PC-3 (cell line): ENCODE data around the gene PDCD2. TPM values are rescaled to one million over a fixed set of nuclear protein-coding genes. Genes with fewer than 3 reads are reported as not detected.
"Not testable (repeated sequence)": the region's sequence is repeated elsewhere in the genome, so short reads cannot be mapped to it uniquely, and the experiment has no call there.

Experiments used
- ATAC-seq: fragments of 200-7000 bp; cut with Tn5 transposase; 2 replicates; pipeline ENCODE4 v1.9.1; 2020; ENCODE audit warnings: mild to moderate bottlenecking, moderate library complexity
- BruUV-seq: library from RNA; stranded (reverse); fragments of 400-500 nt; replicated peaks from 2 replicates; lab custom pipeline; 2021; lab: Mats Ljungman, UMichigan
- CTCF ChIA-PET: fragments of 300-600 bp; sonication (Branson Sonifier 250); formaldehyde crosslinking; loops from one replicate; lab custom pipeline; 2022; ENCODE audit warnings: antibody characterized with exemption; lab: Charles Lee
- POLR2A ChIA-PET: fragments of 300-600 bp; sonication (Branson Sonifier 250); formaldehyde crosslinking; loops from one replicate; lab custom pipeline; 2022; ENCODE audit warnings: antibody characterized with exemption; ENCODE audit not compliant: unreplicated experiment; lab: Charles Lee
- DNase-seq: peaks from one replicate; pipeline ENCODE4 v3.0.0-alpha.2; 2015
- H2AFZ ChIP-seq: fragments of 300-600 bp; sonication (generic); 2 replicates; pipeline ENCODE4 v1.6.0; 2016; ENCODE audit warnings: antibody characterized with exemption, low read length
- H3F3A ChIP-seq: fragments of 300-600 bp; sonication (generic); one replicate; pipeline ENCODE4 v1.6.0; 2017; ENCODE audit warnings: antibody characterized with exemption, low read length, control low read depth, mild to moderate bottlenecking; ENCODE audit not compliant: unreplicated experiment
- H3K27ac ChIP-seq: fragments of 300-600 bp; sonication (generic); 2 replicates; pipeline ENCODE4 v1.5.1; 2016; ENCODE audit warnings: mild to moderate bottlenecking, low read length
- H3K27me3 ChIP-seq: fragments of 300-600 bp; sonication (generic); 2 replicates; pipeline ENCODE4 v1.6.1; 2016; ENCODE audit warnings: low read length, mixed read lengths
- H3K36me3 ChIP-seq: fragments of 300-600 bp; sonication (generic); 2 replicates; pipeline ENCODE4 v1.6.1; 2016; ENCODE audit warnings: low read depth, mixed run types, low read length, mixed read lengths
- H3K4me1 ChIP-seq: fragments of 300-600 bp; sonication (generic); 2 replicates; pipeline ENCODE4 v1.5.1; 2016; ENCODE audit warnings: low read length; ENCODE audit not compliant: insufficient read depth
- H3K4me2 ChIP-seq: fragments of 300-600 bp; sonication (generic); 2 replicates; pipeline ENCODE4 v1.6.0; 2016; ENCODE audit warnings: low read length
- H3K4me3 ChIP-seq: fragments of 300-600 bp; sonication (generic); 2 replicates; pipeline ENCODE4 v1.5.1; 2016; ENCODE audit warnings: mild to moderate bottlenecking, low read length, mixed read lengths
- H3K79me2 ChIP-seq: fragments of 300-600 bp; sonication (generic); 2 replicates; pipeline ENCODE4 v1.6.1; 2017; ENCODE audit warnings: low read length, mixed read lengths
- H3K9ac ChIP-seq: fragments of 300-600 bp; sonication (generic); 2 replicates; pipeline ENCODE4 v1.6.0; 2016; ENCODE audit warnings: mild to moderate bottlenecking, low read length
- H3K9me2 ChIP-seq: fragments of 300-600 bp; sonication (generic); replicated peaks from 2 replicates; pipeline ENCODE4 v1.6.1; 2016; ENCODE audit warnings: mixed run types, low read length, mixed read lengths
- H3K9me3 ChIP-seq: fragments of 300-600 bp; sonication (generic); 2 replicates; pipeline ENCODE4 v1.6.1; 2016; ENCODE audit warnings: low read length, mixed read lengths
- H4K20me1 ChIP-seq: fragments of 300-600 bp; sonication (generic); 2 replicates; pipeline ENCODE4 v1.6.1; 2016; ENCODE audit warnings: low read length, mixed read lengths
- EZH2 ChIP-seq: fragments of 300-600 bp; sonication (generic); IDR thresholded peaks from one replicate; pipeline ENCODE4 v1.6.1; 2017; ENCODE audit warnings: antibody characterized with exemption, mild to moderate bottlenecking, low read length; ENCODE audit not compliant: unreplicated experiment
- EZH2phosphoT487 ChIP-seq: fragments of 300-600 bp; sonication (generic); IDR thresholded peaks from 2 replicates; pipeline ENCODE4 v1.6.1; 2018; ENCODE audit warnings: mild to moderate bottlenecking, antibody characterized with exemption, low read length, borderline replicate concordance
- intact Hi-C: fragments of 100-400 bp; cut with micrococcal nuclease; formaldehyde crosslinking; loops from 2 replicates; pipeline ENCODE4 v1.9.0; 2023
- total RNA-seq: library from RNA; depleted of rRNA; stranded (reverse); fragments of >200 nt; gene quantifications from 2 replicates; pipeline ENCODE4 v1.2.3, GENCODE V29; 2014
- TF ChIP-seq, protein P1 (sequence below): fragments of 300-600 bp; sonication (generic); conservative IDR thresholded peaks from 2 replicates; pipeline ENCODE4 v1.5.1; 2017; ENCODE audit warnings: antibody characterized with exemption, low read depth, mild to moderate bottlenecking, low read length

PDCD2 gene
- total RNA-seq, 1 experiment from 2014 or later: 95.4 TPM

DNA sequence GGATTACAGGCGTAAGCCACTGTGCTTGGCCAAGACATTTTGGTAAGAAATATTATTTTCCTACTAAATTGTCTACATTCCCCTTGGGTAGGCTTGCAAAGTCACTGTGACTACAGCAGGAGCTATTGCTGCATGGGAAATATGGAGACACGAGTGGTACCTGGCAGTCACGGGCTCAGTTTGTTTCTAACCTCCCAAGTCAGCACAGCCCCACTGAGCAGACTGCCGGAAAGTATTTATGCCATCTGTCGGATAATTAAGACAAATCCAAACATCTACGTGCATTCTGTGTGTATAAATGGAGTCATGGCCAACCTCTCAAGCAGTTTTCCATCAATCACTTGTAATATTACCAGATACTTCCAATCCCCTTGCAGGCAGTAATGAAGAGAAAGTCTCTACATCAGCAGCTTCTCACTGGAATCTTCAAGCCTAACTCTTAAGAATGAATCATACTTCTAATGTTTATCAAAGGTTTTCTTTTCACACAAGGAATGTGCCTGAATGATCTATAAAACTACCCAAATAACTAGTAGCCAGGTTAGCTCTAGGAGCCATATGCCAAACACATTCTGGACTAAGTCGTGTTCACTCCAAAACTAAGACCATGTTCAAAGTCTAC is 51.5 kb downstream of the PDCD2 start:
- peaks cover 7% of the 10 kb centered on the region for H4K20me1 ChIP-seq
- ATAC-seq (peak; percentile 45; the same call in 1 of the 2 replicates), DNase-seq (peak; percentile 12)
- intact Hi-C loops: no loop called here
- POLR2A ChIA-PET: no interaction called here
- peaks cover 41% of the 10 kb centered on the region for H3K36me3 ChIP-seq
- no peak overlapping the region for H3K27ac ChIP-seq
- CTCF ChIA-PET: no interaction called here
- BruUV-seq: no TSS peak
- TF ChIP-seq EZH2 (no peak), EZH2phosphoT487 (no peak)
- TF ChIP-seq, protein P1, sequence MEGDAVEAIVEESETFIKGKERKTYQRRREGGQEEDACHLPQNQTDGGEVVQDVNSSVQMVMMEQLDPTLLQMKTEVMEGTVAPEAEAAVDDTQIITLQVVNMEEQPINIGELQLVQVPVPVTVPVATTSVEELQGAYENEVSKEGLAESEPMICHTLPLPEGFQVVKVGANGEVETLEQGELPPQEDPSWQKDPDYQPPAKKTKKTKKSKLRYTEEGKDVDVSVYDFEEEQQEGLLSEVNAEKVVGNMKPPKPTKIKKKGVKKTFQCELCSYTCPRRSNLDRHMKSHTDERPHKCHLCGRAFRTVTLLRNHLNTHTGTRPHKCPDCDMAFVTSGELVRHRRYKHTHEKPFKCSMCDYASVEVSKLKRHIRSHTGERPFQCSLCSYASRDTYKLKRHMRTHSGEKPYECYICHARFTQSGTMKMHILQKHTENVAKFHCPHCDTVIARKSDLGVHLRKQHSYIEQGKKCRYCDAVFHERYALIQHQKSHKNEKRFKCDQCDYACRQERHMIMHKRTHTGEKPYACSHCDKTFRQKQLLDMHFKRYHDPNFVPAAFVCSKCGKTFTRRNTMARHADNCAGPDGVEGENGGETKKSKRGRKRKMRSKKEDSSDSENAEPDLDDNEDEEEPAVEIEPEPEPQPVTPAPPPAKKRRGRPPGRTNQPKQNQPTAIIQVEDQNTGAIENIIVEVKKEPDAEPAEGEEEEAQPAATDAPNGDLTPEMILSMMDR: no peak
- H2AFZ ChIP-seq: no peak overlapping the region
- H3K9me3 ChIP-seq: no peaks in the 10 kb centered on the region
- no peaks in the 10 kb centered on the region for H3F3A ChIP-seq
- H3K9ac ChIP-seq: no peak overlapping the region
- H3K4me3 ChIP-seq: no peak overlapping the region
- no peaks in the 10 kb centered on the region for H3K9me2 ChIP-seq
- H3K27me3 ChIP-seq: no peaks in the 10 kb centered on the region
- peaks cover 4% of the 10 kb centered on the region for H3K79me2 ChIP-seq
- no peaks in the 10 kb centered on the region for H3K4me1 ChIP-seq
- H3K4me2 ChIP-seq: no peak overlapping the region

DNA sequence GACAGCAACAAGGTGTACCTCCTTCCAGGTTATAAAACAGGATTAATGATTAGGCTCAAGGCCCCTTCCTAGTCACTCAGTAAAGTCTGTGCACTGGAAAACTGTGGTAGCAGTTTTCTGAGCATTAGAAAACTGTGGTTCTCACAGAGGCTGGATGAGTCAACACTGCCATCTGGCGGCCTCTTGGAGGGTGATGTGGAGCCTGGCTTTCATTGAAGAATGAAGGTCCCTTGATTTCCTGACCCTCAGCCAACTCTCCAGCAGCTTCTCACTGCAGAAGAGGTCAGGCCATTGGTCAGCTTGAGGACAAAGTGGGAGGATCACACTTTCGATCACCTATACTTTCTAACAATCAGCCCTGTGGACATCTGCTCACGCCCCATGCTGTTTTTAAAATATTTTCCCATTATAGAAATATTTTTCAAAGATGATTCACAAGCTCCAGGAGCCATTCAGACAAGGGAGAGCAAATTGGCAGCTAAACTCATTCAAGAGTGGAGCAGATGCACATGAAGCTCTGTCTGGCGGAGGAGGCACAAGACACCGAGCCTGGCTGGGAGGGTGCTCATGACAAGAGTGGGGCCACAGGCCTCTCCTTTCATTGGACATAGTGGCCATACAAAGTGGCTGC is 54.5 kb downstream of the PDCD2 start:
- Histone ChIP-seq H2AFZ (no peak overlapping the region), H3K27ac (no peak overlapping the region), H3K27me3 (no peaks in the 10 kb centered on the region), H3K4me3 (no peak overlapping the region), H3K4me1 (no peaks in the 10 kb centered on the region), H3F3A (no peaks in the 10 kb centered on the region), H3K9ac (no peak overlapping the region), H3K9me3 (no peaks in the 10 kb centered on the region), H3K9me2 (no peaks in the 10 kb centered on the region), H4K20me1 (no peaks in the 10 kb centered on the region), H3K79me2 (no peaks in the 10 kb centered on the region), H3K36me3 (peaks cover 12% of the 10 kb centered on the region), H3K4me2 (no peak overlapping the region)
- peak; percentile 87 for ATAC-seq
- intact Hi-C loops: loop anchor here (1.0 to 5.0 kb wide), 3 partner anchors 740 to 1638 kb away; no protein-coding TSS in a partner anchor
- TF ChIP-seq, protein P1: peak; percentile 83
- no peak for TF ChIP-seq EZH2
- no peak for TF ChIP-seq EZH2phosphoT487
- DNase-seq: peak; percentile 70
- ChIA-PET CTCF (interaction anchor here (1.6 to 2.1 kb wide), 2 partner anchors 698 to 740 kb away, joined by 5 to 7 read pairs; no protein-coding TSS in a partner anchor), POLR2A (no interaction called here)
- no TSS peak for BruUV-seq

DNA sequence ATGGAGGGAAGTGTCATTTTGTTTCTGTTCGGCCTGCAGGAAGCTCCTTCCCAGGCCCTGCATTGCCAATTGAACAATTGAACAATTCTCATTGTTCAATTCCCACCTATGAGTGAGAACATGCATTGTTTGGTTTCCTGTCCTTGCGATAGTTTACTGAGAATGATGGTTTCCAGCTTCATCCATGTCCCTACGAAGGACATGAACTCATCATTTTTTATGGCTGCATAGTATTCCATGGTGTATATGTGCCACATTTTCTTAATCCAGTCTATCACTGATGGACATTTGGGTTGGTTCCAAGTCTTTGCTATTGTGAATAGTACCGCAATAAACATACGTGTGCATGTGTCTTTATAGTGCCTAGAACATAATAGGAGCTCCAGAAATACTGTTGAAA is 56.4 kb downstream of the PDCD2 start:
- H3K4me2 ChIP-seq, H3K9me3 ChIP-seq, H3K36me3 ChIP-seq, H3K4me3 ChIP-seq, DNase-seq, H4K20me1 ChIP-seq, CTCF ChIA-PET, H3K27me3 ChIP-seq, BruUV-seq, H3K9me2 ChIP-seq, H3K4me1 ChIP-seq, H3F3A ChIP-seq, H3K79me2 ChIP-seq, H3K27ac ChIP-seq, POLR2A ChIA-PET, H3K9ac ChIP-seq, H2AFZ ChIP-seq, ATAC-seq: not testable (repeated sequence)
- intact Hi-C loops: loop anchor here (5.0 kb wide), 1 partner anchor 1636 kb away; no protein-coding TSS in a partner anchor
